Stimulated activated CD4-positive, alpha-beta T cell treated with anti-CD3 and anti-CD28 coated beads, Interleukin-12 subunit alpha, Interleukin-12 subunit beta, amount 100 ng/mL, for 24 hours (primary cell): ENCODE results near the gene FBLN1.

Source experiments
- DNase-seq, 2 experiments: peaks; one replicate each; pipeline ENCODE4 v3.0.0-alpha.2; 2020; ENCODE audit warnings: low read depth in 2 of 2

FBLN1 gene

DNA sequence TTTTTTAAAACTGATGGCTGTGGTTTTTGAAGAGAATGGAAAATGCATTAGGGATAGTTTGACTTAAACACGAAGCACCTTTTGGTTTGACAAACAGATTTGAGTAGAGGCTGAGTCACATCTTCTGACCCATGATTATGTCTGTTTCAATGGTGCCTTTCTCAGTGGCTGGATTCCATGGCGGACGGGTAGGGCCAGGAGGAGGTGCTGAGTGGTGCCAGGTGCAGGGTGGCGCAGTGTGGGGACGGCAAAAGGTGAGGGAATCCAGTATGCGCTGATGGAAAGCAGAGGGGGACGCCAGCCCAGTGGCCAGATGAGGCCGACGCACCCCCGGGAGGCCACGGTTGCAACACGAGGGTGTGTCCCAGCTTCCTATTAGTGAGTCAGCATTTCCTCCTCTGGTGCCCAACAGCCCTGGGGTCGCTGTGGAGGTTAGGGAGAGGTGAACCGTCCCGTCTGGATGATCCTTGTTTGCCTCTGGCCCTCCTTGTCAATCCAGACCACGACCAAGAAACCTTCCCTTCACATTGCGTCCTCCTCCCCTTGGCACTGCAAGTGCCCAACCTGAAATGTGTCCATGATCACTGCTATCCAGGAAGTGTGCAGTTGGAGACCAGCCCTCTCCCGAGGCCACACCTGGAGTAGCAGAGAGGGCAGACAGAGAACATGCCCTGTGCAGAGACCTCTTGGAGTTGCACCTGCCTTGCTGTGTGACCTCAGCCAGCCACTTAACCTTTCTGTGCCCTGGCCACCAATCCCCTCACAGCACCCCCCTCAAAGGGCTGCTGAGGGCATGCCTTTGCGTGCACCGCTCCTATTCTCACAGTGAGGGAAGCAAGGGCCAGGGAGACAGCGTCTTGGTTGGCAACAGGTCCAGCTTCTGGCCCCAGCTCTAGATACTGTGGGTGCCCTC lies 136.4 kb downstream of the FBLN1 start:
- no peak for DNase-seq

GRCh38 chr22:45639747-45640102 lies 137.0 kb downstream of the FBLN1 start:
- no peak for DNase-seq

DNA sequence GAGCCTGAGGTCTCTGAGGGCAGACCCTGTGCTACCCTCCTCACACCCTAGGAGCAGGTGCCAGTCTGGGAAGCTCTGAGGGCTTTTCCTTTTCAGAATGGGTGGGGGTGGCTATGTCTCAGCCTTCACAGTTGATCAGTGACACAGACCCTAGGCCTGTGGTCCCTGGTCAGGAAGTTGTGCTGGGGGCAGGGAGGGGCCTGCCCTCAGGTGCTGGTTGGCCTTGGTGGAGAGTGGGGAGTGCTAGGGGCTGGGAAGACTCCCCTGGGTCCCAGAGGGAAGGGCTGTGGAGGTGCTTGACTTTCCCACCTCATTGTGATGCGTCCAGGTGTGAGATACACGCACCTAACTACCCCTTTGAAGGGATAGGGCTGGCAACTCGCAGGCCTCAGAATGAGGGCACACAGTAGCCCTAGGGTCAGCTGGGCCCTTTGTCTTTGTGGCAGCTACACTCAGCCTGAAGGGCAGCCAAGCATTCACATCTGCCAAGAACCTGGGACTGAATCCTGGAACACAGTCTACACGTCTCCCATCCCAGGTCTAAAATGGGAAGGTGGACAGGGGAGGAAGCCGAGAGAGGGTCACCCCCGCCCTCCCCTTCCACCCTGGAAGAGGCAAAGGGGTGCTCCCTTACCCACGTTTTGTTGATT lies 137.7 kb downstream of the FBLN1 start:
- no peak for DNase-seq

DNA sequence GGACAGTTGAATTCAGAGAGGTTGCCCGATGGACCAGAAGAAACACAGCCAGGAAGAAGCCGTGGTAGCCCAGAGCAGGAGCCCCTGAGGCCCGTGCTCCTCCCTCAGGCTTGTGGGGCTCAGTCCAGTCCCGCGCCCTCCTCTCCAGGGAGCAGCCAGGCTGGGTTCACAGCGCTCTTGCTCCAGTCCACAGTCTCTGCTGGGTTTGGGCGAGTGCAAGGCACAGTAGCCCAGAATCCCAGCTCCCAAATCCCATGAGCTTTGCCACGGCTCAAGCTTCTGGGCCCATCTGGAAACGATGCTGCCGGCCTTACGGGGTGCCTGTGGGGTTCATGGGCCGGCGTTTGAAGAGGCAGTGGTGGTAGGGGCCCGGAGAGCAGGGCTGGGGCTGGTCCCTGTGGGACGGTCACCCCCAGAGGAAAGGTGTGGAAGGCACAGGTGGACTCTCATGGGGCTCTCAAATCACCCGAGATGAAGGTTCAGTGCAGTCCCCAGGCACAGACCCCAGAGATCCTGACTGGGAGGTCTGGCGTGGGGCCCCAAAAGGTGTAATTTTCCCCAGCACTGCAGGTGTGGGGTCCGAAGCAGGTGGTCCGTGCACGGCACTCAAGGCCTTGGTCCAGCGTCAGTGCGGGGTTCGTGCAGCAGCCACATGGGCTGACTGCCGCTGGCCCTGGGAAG lies 138.4 kb downstream of the FBLN1 start:
- DNase-seq = no peak

GRCh38 chr22:45642986-45643385 lies 140.3 kb downstream of the FBLN1 start:
- DNase-seq = no peak

DNA sequence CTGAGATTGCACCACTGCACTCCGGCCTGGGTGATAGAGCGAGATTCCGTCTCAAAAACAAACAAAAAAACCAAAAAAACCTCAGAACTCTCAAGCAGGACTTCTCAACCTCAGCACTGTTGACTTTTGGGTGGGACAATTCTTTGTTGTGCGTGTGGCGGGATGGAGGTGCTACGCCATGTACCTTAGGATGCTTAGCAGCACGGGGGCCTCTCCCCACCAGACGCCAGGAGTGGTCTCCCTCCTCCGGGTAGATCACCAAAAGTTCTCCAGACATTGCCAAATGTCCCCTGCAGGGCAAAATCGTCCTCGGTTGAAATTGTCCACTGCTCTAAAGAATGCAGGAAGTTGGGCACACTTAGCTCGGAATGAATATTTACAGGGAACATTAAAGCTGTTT lies 142.0 kb downstream of the FBLN1 start:
- DNase-seq = no peak

DNA sequence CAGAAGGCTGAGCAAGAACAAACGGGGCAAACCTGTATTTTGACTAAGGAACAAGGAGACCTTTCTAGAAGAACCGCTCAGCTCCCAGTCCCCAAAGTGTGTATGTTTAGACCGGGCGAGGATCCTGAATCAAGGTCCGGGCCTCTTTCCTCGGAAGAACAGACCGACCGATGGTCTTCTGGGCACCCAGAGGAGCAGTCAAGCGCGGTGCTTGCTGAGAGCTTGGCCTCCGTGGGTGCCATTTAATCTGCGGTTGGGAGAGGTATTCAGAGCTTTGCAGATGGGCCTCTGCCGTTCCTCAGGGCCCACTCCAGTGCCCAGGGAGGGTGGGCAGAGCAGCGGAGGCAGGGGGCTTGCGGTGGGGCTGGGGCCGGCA lies 142.5 kb downstream of the FBLN1 start:
- DNase-seq = no peak

GRCh38 chr22:45645526-45646414 lies 143.1 kb downstream of the FBLN1 start:
- DNase-seq = peak; percentile 62 to 75

- DNase-seq = no peak
These were observed 145.0 kb downstream of the FBLN1 start for GRCh38 chr22:45647532-45648225.

DNA sequence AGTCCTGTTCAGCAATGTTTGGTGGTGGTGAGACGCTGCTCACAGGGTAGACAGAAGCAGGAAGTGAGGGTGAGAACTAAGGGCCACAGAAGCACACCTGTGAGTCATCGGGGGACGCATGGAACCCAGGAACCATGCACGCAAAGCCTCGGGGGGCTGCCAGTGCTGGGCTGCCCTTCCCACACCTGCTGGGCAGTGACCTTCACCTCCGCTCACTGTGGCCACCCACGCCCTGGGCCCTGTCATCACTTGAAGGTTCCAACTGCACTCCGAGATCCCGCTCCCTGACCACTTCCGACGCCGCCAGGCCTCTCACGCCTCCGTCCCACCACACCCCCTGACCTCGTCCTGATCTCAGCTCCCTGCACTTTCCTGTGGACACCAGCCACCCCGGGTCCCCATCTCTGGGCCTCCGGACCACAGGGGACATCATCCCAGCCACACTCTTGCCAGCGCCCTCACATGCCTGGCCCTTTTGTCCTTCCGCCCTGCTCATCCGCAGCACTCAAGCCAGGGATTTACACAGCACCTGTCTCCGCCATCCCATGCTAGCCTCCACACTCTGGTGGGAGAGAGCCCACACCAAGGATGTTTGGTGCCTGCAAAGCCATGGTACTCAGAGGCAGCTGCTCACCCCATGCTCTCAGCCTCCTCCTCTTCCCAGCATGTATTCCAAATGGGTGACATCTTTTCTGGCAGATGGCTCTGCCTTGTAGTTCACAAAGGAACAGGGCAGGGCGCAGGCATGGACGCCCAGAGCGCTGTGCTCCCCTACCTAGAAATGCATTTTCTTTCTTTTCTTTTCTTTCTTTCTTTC lies 145.8 kb downstream of the FBLN1 start:
- DNase-seq = no peak

GRCh38 chr22:45649809-45650208 lies 147.1 kb downstream of the FBLN1 start:
- no peak for DNase-seq

GRCh38 chr22:45650721-45651120 lies 148.0 kb downstream of the FBLN1 start:
- no peak for DNase-seq
